Measurements from ENCODE around the gene HS1BP3. TPM values are rescaled to one million over a fixed set of nuclear protein-coding genes. Genes with fewer than 3 reads are reported as not detected.

The HS1BP3 gene
- total RNA-seq, 1 donor from 2014 or later: 21.0 TPM

- DNase-seq (ENCODE audit: low read depth) (no peak), FAIRE-seq (no peak)
- Histone ChIP-seq H3K27ac (ENCODE audit: low read depth, low read length) (no peak overlapping the region), H2AFZ (ENCODE audit: low read depth, low read length) (no peak overlapping the region), H3K4me2 (ENCODE audit: low read length) (peak overlapping the region; percentile 50), H3K36me3 (ENCODE audit: insufficient read depth, low read length) (no peaks in the 10 kb centered on the region), H3K4me3 (ENCODE audit: insufficient read depth, low read depth, low read length) (no peak overlapping the region), H3K4me1 (ENCODE audit: insufficient read depth, low read length) (peaks cover 48% of the 10 kb centered on the region), H3K9me3 (ENCODE audit: insufficient read depth, low read depth, low read length) (no peaks in the 10 kb centered on the region), H4K20me1 (ENCODE audit: insufficient read depth, low read length) (no peaks in the 10 kb centered on the region), H3K9ac (ENCODE audit: low read length) (no peak overlapping the region), H3K27me3 (ENCODE audit: insufficient read depth, low read length) (no peaks in the 10 kb centered on the region), H3K79me2 (ENCODE audit: insufficient read depth, low read length) (no peaks in the 10 kb centered on the region)
- H3K4me3 Mint-ChIP-seq (ENCODE audit: unreplicated experiment): no peak overlapping the region
- peaks cover 2% of the 10 kb centered on the region for H3K36me3 Mint-ChIP-seq (ENCODE audit: low read depth, unreplicated experiment)
- no peaks in the 10 kb centered on the region for H3K27me3 Mint-ChIP-seq (ENCODE audit: low read depth, unreplicated experiment)
- no peak overlapping the region for H3K27ac Mint-ChIP-seq (ENCODE audit: unreplicated experiment)
- H3K9me3 Mint-ChIP-seq (ENCODE audit: unreplicated experiment): no peaks in the 10 kb centered on the region
- peaks cover 52% of the 10 kb centered on the region for H3K4me1 Mint-ChIP-seq (ENCODE audit: low read depth, unreplicated experiment)
- TF ChIP-seq EZH2 (IDR thresholded peaks at IDR 0.05; ENCODE audit: insufficient read depth, low read length): no peak
- no peak for TF ChIP-seq CTCF (IDR thresholded peaks at IDR 0.05; ENCODE audit: insufficient read depth, low read depth, low read length)
These were observed 61.7 kb downstream of the HS1BP3 start for GRCh38 chr2:20588918-20589871.

GRCh38 chr2:20585710-20586594, 64.9 kb downstream of the HS1BP3 start:
- Histone ChIP-seq H3K4me3 (ENCODE audit: insufficient read depth, low read depth, low read length) (no peak overlapping the region), H3K9ac (ENCODE audit: low read length) (no peak overlapping the region), H3K27me3 (ENCODE audit: insufficient read depth, low read length) (no peaks in the 10 kb centered on the region), H3K27ac (ENCODE audit: low read depth, low read length) (no peak overlapping the region), H3K4me1 (ENCODE audit: insufficient read depth, low read length) (peaks cover 38% of the 10 kb centered on the region), H2AFZ (ENCODE audit: low read depth, low read length) (no peak overlapping the region), H4K20me1 (ENCODE audit: insufficient read depth, low read length) (no peaks in the 10 kb centered on the region), H3K79me2 (ENCODE audit: insufficient read depth, low read length) (no peaks in the 10 kb centered on the region), H3K4me2 (ENCODE audit: low read length) (no peak overlapping the region), H3K9me3 (ENCODE audit: insufficient read depth, low read depth, low read length) (no peaks in the 10 kb centered on the region), H3K36me3 (ENCODE audit: insufficient read depth, low read length) (no peaks in the 10 kb centered on the region)
- TF ChIP-seq EZH2 (IDR thresholded peaks at IDR 0.05; ENCODE audit: insufficient read depth, low read length) (no peak), CTCF (IDR thresholded peaks at IDR 0.05; ENCODE audit: insufficient read depth, low read depth, low read length) (no peak)
- H3K27me3 Mint-ChIP-seq (ENCODE audit: low read depth, unreplicated experiment): no peaks in the 10 kb centered on the region
- H3K27ac Mint-ChIP-seq (ENCODE audit: unreplicated experiment): peak overlapping the region; percentile 15
- no peaks in the 10 kb centered on the region for H3K9me3 Mint-ChIP-seq (ENCODE audit: unreplicated experiment)
- H3K4me1 Mint-ChIP-seq (ENCODE audit: low read depth, unreplicated experiment): peaks cover 45% of the 10 kb centered on the region
- H3K36me3 Mint-ChIP-seq (ENCODE audit: low read depth, unreplicated experiment): peaks cover 2% of the 10 kb centered on the region
- DNase-seq (ENCODE audit: low read depth): no peak
- FAIRE-seq: no peak
- no peak overlapping the region for H3K4me3 Mint-ChIP-seq (ENCODE audit: unreplicated experiment)

Measured in astrocyte (in vitro differentiated cells and primary cell).